HG03354 (cell line): Measurements from ENCODE around the gene ENPEP.

ENCODE experiments used
- ATAC-seq: cut with Tn5 transposase; IDR thresholded peaks from one replicate; pipeline ENCODE4 v1.9.1; 2021; ENCODE audit warnings: mild to moderate bottlenecking; ENCODE audit not compliant: unreplicated experiment, poor library complexity, severe bottlenecking

Gene ENPEP

DNA sequence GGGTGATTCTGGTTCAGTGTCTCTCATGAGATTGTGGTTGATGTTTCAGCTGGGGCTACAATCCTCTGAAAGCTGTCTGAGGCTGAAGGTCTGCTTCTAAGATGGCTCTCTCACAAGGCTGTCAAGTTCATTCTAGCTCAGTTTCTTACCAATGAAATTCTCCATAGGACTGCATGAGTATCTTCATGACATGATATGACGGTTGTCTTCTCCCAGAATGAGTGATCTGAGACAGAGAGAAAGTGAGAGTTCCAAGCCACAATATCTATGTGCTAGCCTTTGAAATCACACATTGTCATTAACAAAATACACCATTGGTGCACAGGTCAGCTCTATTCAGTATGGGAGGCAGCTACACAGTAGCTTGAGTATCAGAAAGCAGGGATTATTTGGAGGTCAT lies 119.6 kb downstream of the ENPEP start:
- ATAC-seq: no peak

DNA sequence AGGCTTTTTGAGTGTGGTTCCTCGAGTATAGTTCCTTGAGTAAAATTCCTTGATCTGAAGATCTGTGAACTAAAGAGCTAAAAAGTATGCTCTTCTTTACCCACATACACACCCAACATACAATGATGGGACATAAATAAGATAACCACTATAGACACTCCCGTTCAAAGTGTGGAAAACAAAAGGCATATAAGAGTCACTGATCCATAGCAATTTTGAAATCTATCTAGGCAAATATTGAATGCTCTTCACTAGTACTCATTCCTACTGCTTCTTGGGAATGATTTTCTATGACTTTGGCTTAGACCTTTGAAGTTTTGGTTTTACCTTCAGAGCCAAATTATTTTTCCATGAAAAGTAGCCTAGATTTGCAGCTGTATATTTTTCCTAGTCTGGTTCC lies 120.5 kb downstream of the ENPEP start:
- no peak for ATAC-seq

DNA sequence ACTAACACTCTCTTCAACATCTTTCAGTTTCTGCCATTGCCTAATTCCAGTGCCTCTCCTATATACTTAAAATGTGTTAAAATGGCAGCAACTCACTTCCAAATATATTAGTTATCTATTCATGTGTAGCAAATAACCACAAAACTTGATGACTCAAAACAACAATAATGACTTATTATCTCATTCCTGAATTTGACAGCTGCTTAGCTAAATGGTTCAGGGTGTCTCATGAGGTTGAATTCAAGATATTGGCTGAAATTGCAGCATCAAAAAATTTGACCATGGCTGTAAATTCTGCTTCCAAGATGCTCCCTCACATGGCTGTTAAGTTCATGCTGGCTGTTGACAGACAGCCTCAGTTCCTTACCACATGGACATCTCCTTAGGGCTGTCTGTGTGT lies 121.6 kb downstream of the ENPEP start:
- ATAC-seq: no peak

DNA sequence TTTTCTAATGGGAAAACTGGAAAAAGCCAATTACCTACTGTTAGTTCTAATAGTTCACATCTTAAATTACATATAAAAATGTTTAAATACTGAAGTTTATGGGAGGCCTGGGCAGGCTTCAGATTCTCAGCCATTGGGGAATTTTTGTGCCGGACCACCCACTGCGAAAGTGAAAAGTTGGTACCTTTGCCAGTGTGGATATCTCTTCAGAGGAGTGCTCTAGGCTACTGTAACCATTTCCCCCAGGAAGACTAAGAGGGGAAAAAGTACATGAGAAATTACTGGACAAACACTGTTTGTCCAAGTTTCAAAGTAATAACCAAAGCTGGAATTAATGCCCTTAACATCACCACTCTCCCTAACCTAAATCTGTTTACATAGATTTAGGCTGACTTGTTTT lies 126.1 kb downstream of the ENPEP start:
- no peak for ATAC-seq

DNA sequence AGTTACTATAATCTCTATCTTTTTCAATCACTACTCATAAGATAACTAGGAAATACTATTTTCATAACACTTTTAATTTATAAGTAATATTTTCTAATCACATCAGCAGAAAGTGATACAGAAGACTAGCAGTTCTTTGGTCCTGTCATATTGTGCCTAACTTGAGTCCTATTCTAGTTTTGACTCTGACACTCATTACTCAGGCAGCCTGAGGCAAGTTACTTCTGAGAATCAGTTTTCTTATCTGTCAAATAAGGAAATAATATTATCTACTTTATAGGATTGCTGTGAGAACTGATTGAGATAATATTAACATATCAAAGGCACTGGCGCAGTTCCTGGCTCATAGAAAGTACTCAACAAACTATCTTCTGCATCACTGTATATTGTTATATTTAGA lies 129.1 kb downstream of the ENPEP start:
- ATAC-seq: no peak

DNA sequence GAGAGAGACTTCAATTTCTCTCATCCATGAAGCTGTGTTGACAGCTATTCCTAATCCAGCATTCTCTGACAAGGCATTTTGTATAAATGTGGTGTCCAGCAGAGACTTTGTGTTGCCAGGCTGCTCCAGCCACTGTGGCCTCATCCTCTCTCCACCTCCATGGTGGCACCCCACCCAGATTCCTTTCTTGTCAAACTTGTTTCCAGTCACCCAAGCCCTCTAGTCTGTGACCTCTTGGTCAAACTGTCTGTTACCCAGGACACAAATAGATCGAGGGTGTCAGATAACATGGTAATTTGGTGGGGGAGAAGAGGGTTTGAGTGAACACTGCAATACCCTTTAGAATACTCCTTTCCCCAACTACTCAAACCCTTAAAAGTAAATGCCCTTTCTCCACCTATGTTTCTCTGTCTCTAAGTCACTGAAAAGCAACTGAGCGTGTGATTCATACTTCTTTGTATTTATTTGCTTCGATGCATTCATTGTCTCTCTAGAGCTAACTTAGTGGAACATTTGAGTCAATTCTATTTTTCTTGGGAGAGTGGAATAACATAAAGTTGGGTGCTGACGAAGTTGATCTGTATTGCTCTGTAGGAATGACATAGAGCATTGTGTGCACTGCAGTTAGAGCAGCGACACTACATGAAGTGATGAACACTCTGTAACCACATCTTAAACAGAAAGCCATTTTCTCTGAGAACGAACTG lies 133.2 kb downstream of the ENPEP start:
- no peak for ATAC-seq

DNA sequence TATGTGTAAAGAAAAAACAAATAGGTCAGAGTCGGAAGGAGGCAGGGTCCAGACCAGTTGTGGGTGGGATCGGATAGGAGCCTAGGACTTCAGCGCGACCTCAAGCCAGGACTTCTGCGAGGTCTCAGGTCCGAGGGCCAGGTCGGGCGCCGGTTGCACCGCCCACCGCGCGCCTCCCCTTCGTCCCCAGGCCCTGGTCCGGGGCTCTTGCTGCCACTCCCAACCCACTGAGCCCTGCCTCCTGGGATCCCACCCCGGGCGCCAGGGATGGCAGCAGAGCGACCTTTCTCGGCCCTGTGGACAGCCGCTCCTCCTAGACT lies 134.6 kb downstream of the ENPEP start:
- peak; percentile 5 for ATAC-seq

DNA sequence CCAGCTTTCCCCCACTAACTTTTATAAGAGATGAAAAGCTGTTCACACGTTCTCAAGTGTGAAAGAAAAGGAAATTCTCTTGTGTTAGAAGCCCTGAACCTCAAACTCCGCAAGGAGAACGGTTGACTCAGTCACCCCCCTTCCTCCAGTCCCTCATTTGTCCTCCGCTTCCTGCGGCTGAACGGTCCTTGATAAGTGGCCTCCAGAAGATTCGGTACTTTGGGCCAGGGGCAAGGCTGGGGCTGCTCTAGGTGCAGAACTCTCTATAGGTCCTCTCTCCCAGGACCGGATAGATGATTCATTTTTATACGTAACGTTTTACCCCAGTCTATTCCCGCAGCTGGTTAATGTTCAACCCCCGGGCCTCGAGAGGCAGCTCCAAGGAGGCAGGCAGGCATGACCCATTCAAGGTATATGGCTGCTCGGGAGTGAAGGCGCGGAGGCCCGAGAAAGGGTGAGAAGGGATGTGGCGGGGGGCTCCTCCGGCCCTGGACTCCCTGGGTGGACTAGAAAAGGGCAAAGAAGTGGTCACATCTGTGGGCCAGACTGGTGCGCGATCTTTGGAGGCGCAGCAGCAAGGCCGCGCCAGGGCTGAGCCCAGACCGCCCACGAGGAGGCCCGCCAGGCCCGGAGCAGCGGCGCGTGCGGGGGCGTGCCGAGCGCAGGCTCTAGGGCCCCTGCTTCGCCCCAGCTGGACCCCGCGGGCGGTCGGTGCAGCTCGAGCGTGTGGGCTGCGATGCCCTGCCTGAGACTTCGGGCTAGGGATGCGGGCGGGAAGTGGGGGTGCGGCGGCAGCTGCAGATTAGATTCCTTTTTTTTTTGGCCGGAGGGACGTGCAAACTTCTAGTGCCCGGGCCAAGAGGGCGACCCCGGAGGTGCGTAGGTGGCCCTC lies 135.2 kb downstream of the ENPEP start:
- peak; percentile 88 for ATAC-seq

DNA sequence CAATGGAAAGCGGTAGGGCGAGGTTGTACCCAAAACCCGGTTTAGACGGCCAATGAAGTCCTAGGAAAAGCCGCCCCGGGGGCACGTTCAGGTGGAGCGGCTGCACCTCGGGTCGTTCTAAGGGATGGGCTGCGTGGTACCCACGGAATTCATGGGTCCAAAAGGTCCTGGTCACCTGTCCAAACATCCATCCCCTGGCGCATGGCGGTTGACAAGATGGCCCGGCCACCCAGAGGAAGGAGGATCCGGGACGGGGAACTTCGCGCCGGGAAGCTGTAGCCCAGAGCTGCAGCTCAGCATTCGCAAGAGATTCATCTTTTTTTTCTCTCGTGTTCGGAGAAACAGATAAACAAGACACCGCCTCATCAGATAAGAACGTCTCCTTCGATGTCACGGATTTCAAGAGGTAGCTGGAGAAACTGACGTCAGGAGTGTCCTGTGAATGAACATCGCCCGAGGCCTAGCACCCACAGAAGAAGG lies 136.1 kb downstream of the ENPEP start:
- ATAC-seq: no peak

DNA sequence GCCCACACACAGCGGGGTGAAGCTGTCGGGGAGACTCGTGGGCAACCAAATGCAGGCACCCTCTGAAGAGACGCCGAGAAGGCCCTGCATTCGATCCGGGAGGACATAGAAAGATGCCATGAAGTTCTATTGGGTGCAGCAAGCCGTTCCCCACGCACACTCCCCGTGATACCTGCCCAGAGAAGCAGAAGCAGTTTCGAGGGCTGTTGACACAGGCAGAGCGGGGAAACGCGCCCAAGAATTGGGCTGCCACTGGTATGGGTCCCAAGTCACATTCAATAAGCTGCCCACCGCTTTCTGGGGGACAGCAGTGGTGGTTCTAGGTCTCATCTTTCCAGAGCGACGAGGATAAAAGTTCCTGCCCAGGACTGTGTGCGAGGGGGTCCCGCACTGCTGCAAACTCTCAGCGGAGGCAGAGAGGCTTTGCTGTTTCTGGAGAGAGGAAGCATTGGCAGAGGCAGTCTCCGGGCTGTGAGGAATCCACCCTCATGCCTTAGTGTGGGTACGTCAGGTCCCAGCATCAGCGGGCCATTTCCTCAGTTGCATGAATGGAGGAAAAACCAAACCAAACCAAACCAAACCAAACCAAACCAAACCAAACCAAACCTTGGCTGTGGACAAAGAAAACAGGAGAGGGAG lies 136.8 kb downstream of the ENPEP start:
- no peak for ATAC-seq

DNA sequence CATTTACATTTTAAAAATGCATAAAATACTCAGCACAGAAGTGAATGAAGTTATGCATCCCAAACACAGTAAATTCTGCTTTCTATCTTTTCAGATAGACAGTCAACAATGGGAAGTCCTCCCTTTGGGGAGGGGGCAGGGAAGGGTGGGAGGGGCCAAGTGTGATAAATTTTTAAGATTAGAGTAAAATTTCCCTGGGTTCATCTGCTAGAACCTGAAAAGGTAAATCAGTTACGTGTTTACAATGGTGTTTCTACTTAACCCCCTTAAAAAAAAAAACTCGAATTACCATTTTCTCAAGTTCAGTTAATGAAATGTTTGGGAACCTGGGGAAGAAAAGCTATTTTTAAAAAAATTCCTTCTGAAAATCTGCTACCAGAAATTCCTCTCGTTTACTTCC lies 137.8 kb downstream of the ENPEP start:
- no peak for ATAC-seq

DNA sequence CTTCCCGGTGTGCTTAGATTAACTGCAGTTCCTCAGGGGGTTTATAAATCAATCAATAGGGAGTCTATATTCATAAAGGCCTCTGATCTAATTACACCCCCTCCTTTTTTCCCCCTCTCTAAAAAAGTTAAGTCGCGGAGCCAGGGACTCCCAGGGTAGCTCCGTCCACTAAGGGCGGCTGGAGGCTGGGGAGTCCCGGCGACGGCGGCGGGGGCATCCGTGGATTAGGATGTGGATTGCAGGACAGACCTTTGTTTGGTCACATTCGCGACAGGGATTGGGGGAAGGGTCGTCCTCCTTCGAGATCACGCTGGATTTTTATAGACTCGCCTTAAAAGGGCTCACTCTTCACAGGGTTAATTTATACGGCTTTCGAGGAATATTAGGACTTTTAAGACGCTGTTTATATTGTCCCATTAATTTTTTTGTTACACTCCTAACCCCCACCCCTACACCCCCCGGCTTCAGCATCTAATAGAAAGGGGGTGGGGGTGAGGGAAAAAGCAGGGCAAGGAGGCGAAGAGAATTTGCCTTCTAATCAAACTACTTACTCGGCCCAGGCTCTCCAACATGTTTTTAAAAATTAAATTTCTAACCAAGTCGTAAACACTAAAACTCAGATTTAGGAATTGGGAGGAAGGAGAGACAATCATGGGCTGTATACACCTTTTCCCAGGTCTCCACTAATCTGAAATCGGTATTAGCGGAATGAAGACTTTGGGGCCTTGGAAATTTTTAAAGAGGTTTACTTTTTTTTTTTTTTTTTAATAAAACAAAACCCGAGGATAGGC lies 138.4 kb downstream of the ENPEP start:
- ATAC-seq: no peak
